HAP-1 (cell line): Measurements from ENCODE around the gene STX18.

Experiments
- DNase-seq, 2 experiments: peaks; one replicate each; pipeline ENCODE4 v3.0.0-alpha.2; 2016 to 2020; ENCODE audit warnings: low spot score in 2 of 2
- H3K27me3 ChIP-seq: fragments of 250-450 bp; sonication (Bioruptor Pico); 2 replicates; pipeline ENCODE4 v1.5.1; 2020; ENCODE audit warnings: low read depth, mild to moderate bottlenecking, moderate library complexity
- H3K36me3 ChIP-seq: fragments of 250-450 bp; sonication (Bioruptor Pico); replicated peaks from 2 replicates; pipeline ENCODE4 v1.5.1; 2020; ENCODE audit warnings: mild to moderate bottlenecking
- H3K4me1 ChIP-seq: fragments of 250-450 bp; sonication (Bioruptor Pico); 2 replicates; pipeline ENCODE4 v1.5.1; 2020; ENCODE audit warnings: mild to moderate bottlenecking
- H3K4me3 ChIP-seq: fragments of 250-450 bp; sonication (Bioruptor Pico); 2 replicates; pipeline ENCODE4 v1.5.1; 2020; ENCODE audit warnings: mild to moderate bottlenecking, moderate library complexity
- H3K9me3 ChIP-seq: fragments of 250-450 bp; sonication (Bioruptor Pico); 2 replicates; pipeline ENCODE4 v1.5.1; 2020; ENCODE audit warnings: mild to moderate bottlenecking, moderate library complexity
- in situ Hi-C: fragments of 300-500 bp; cut with MboI; formaldehyde crosslinking; loops from 3 replicates; pipeline ENCODE4 v1.14.3; 2020; ENCODE audit warnings: low sequenced_read_pairs, inconsistent platforms, mixed read lengths

The STX18 gene

GRCh38 chr4:4391866-4392265 lies 150.0 kb downstream of the STX18 start:
- Histone ChIP-seq H3K4me1 (no peaks in the 10 kb centered on the region; the same call in 1 of the 2 replicates), H3K4me3 (no peak overlapping the region), H3K9me3 (no peaks in the 10 kb centered on the region), H3K27me3 (0 out of 2 replicates have a peak, but pooled peaks cover 3% of the 10 kb centered on the region), H3K36me3 (peaks cover 30% of the 10 kb centered on the region)
- in situ Hi-C loops = no loop called here
- no peak for DNase-seq

GRCh38 chr4:4390515-4391240 lies 151.2 kb downstream of the STX18 start:
- Histone ChIP-seq H3K27me3 (peaks cover 8% of the 10 kb centered on the region), H3K36me3 (peaks cover 30% of the 10 kb centered on the region), H3K4me1 (no peaks in the 10 kb centered on the region; the same call in 1 of the 2 replicates), H3K9me3 (no peaks in the 10 kb centered on the region), H3K4me3 (no peak overlapping the region)
- DNase-seq = no peak
- in situ Hi-C loops = no loop called here

GRCh38 chr4:4390046-4390445 lies 151.8 kb downstream of the STX18 start:
- in situ Hi-C loops = no loop called here
- no peak for DNase-seq
- peaks cover 30% of the 10 kb centered on the region for H3K36me3 ChIP-seq

GRCh38 chr4:4388836-4389575 lies 152.8 kb downstream of the STX18 start:
- Histone ChIP-seq H3K27me3 (peaks cover 11% of the 10 kb centered on the region), H3K9me3 (no peaks in the 10 kb centered on the region), H3K4me1 (no peaks in the 10 kb centered on the region; the same call in 1 of the 2 replicates), H3K4me3 (no peak overlapping the region), H3K36me3 (peaks cover 30% of the 10 kb centered on the region)
- DNase-seq = no peak
- in situ Hi-C loops = no loop called here

More at GRCh38 chr4:4390046-4390445, 151.8 kb downstream of the STX18 start:
- Histone ChIP-seq H3K4me3 (no peak overlapping the region), H3K27me3 (peaks cover 11% of the 10 kb centered on the region), H3K4me1 (no peaks in the 10 kb centered on the region; the same call in 1 of the 2 replicates), H3K9me3 (no peaks in the 10 kb centered on the region)

GRCh38 chr4:4388311-4388790 lies 153.5 kb downstream of the STX18 start:
- no peaks in the 10 kb centered on the region; the same call in 1 of the 2 replicates for H3K4me1 ChIP-seq
- DNase-seq = peak in 1 of 2 experiments; percentile 4
- H3K4me3 ChIP-seq = peak overlapping the region; percentile 48
- H3K36me3 ChIP-seq = peaks cover 25% of the 10 kb centered on the region
- H3K27me3 ChIP-seq = peaks cover 11% of the 10 kb centered on the region
- in situ Hi-C loops = no loop called here
- H3K9me3 ChIP-seq = no peaks in the 10 kb centered on the region

GRCh38 chr4:4387531-4388310 lies 154.1 kb downstream of the STX18 start:
- H3K4me3 ChIP-seq = peak overlapping the region; percentile 48
- no peaks in the 10 kb centered on the region for H3K9me3 ChIP-seq
- no peaks in the 10 kb centered on the region; the same call in 1 of the 2 replicates for H3K4me1 ChIP-seq
- in situ Hi-C loops = no loop called here
- peak in 1 of 2 experiments; percentile 57 for DNase-seq
- peaks cover 11% of the 10 kb centered on the region for H3K27me3 ChIP-seq
- peaks cover 18% of the 10 kb centered on the region for H3K36me3 ChIP-seq

- Histone ChIP-seq H3K36me3 (peaks cover 10% of the 10 kb centered on the region), H3K9me3 (no peaks in the 10 kb centered on the region), H3K27me3 (peaks cover 11% of the 10 kb centered on the region), H3K4me1 (no peaks in the 10 kb centered on the region; the same call in 1 of the 2 replicates), H3K4me3 (peak within 1 kb of the TSS; percentile 48)
- in situ Hi-C loops = no loop called here
- DNase-seq = peak; percentile 6 to 66
Measured at GRCh38 chr4:4386736-4387392, 155.0 kb downstream of the STX18 start, which contains the start of gene NSG1. TSS of gene NSG1 (plus strand) at chr4:4387102. CDS start at chr4:4387630, 528 bp downstream.

- in situ Hi-C loops = no loop called here
- Histone ChIP-seq H3K36me3 (peaks cover 4% of the 10 kb centered on the region; the same call in 1 of the 2 replicates), H3K4me3 (peak overlapping the region; percentile 48), H3K9me3 (no peaks in the 10 kb centered on the region), H3K4me1 (no peaks in the 10 kb centered on the region; the same call in 1 of the 2 replicates), H3K27me3 (peaks cover 11% of the 10 kb centered on the region)
- peak; percentile 27 to 71 for DNase-seq
Measured at GRCh38 chr4:4386296-4386735, 155.5 kb downstream of the STX18 start.

GRCh38 chr4:4385729-4386295 lies 156.0 kb downstream of the STX18 start:
- no peaks in the 10 kb centered on the region; the same call in 1 of the 2 replicates for H3K36me3 ChIP-seq
- H3K4me1 ChIP-seq = no peaks in the 10 kb centered on the region; the same call in 1 of the 2 replicates
- in situ Hi-C loops = no loop called here
- peak overlapping the region; percentile 48 for H3K4me3 ChIP-seq
- DNase-seq = no peak
- H3K9me3 ChIP-seq = no peaks in the 10 kb centered on the region
- H3K27me3 ChIP-seq = peaks cover 11% of the 10 kb centered on the region

- H3K9me3 ChIP-seq = no peaks in the 10 kb centered on the region
- H3K4me3 ChIP-seq = no peak overlapping the region
- peak; percentile 16 to 75 for DNase-seq
- no peaks in the 10 kb centered on the region; the same call in 1 of the 2 replicates for H3K36me3 ChIP-seq
- H3K4me1 ChIP-seq = no peaks in the 10 kb centered on the region; the same call in 1 of the 2 replicates
- H3K27me3 ChIP-seq = peaks cover 11% of the 10 kb centered on the region
- in situ Hi-C loops = no loop called here
Measured at GRCh38 chr4:4384837-4385236, 157.0 kb downstream of the STX18 start.

GRCh38 chr4:4383085-4383484 lies 158.8 kb downstream of the STX18 start:
- no peaks in the 10 kb centered on the region for H3K9me3 ChIP-seq
- H3K27me3 ChIP-seq = peaks cover 10% of the 10 kb centered on the region

GRCh38 chr4:4379540-4380087 lies 162.2 kb downstream of the STX18 start:
- Histone ChIP-seq H3K4me3 (no peak overlapping the region), H3K4me1 (no peaks in the 10 kb centered on the region), H3K9me3 (no peaks in the 10 kb centered on the region), H3K27me3 (0 out of 2 replicates have a peak, but pooled peaks cover 6% of the 10 kb centered on the region), H3K36me3 (no peaks in the 10 kb centered on the region)
- in situ Hi-C loops = no loop called here
- no peak for DNase-seq

More at GRCh38 chr4:4383085-4383484, 158.8 kb downstream of the STX18 start:
- DNase-seq = no peak
- Histone ChIP-seq H3K4me3 (no peak overlapping the region), H3K4me1 (no peaks in the 10 kb centered on the region; the same call in 1 of the 2 replicates), H3K36me3 (no peaks in the 10 kb centered on the region)
- in situ Hi-C loops = no loop called here
